HEK293 (cell line): ENCODE measurements around the gene KCNAB1.

Source experiments
- FEZF1 ChIP-seq: fragments of 450-650 bp; formaldehyde crosslinking; IDR thresholded peaks from 2 replicates; pipeline ENCODE4 v1.5.1; 2016; ENCODE audit warnings: missing biosample characterization, missing genetic modification characterization
- GLIS2 ChIP-seq: fragments of 450-650 bp; formaldehyde crosslinking; IDR thresholded peaks from 2 replicates; pipeline ENCODE4 v1.5.1; 2016; ENCODE audit warnings: missing biosample characterization, missing genetic modification characterization
- HIC1 ChIP-seq: fragments of 450-650 bp; formaldehyde crosslinking; IDR thresholded peaks from 2 replicates; pipeline ENCODE4 v1.5.1; 2016; ENCODE audit warnings: missing biosample characterization, missing genetic modification characterization
- KLF16 ChIP-seq: fragments of 450-650 bp; formaldehyde crosslinking; IDR thresholded peaks from 2 replicates; pipeline ENCODE4 v1.5.1; 2017; ENCODE audit warnings: missing biosample characterization, missing genetic modification characterization
- KLF9 ChIP-seq: fragments of 450-650 bp; formaldehyde crosslinking; IDR thresholded peaks from 2 replicates; pipeline ENCODE4 v1.5.1; 2016; ENCODE audit warnings: missing biosample characterization, missing genetic modification characterization, low read depth
- OSR2 ChIP-seq: fragments of 450-650 bp; formaldehyde crosslinking; IDR thresholded peaks from 2 replicates; pipeline ENCODE4 v1.5.1; 2016; ENCODE audit warnings: missing biosample characterization, missing genetic modification characterization
- OVOL3 ChIP-seq: fragments of 450-650 bp; formaldehyde crosslinking; IDR thresholded peaks from 2 replicates; pipeline ENCODE4 v1.5.1; 2016; ENCODE audit warnings: missing biosample characterization, missing genetic modification characterization
- PATZ1 ChIP-seq: fragments of 450-650 bp; formaldehyde crosslinking; IDR thresholded peaks from 2 replicates; pipeline ENCODE4 v1.5.1; 2016; ENCODE audit warnings: missing biosample characterization, missing genetic modification characterization
- ZBTB1 ChIP-seq: fragments of 450-650 bp; formaldehyde crosslinking; IDR thresholded peaks from 2 replicates; pipeline ENCODE4 v1.5.1; 2016; ENCODE audit warnings: missing biosample characterization, missing genetic modification characterization
- ZBTB17 ChIP-seq: fragments of 450-650 bp; formaldehyde crosslinking; IDR thresholded peaks from 2 replicates; pipeline ENCODE4 v1.5.1; 2016; ENCODE audit warnings: missing biosample characterization, missing genetic modification characterization
- ZBTB49 ChIP-seq: fragments of 450-650 bp; formaldehyde crosslinking; IDR thresholded peaks from 2 replicates; pipeline ENCODE4 v1.5.1; 2016; ENCODE audit warnings: missing biosample characterization, missing genetic modification characterization, low read depth
- ZBTB6 ChIP-seq: fragments of 450-650 bp; formaldehyde crosslinking; IDR thresholded peaks from 2 replicates; pipeline ENCODE4 v1.5.1; 2017; ENCODE audit warnings: missing biosample characterization, missing genetic modification characterization
- ZNF114 ChIP-seq: fragments of 450-650 bp; formaldehyde crosslinking; IDR thresholded peaks from 2 replicates; pipeline ENCODE4 v1.5.0; 2017; ENCODE audit warnings: missing biosample characterization, missing genetic modification characterization
- ZNF146 ChIP-seq: fragments of 450-650 bp; formaldehyde crosslinking; IDR thresholded peaks from 2 replicates; pipeline ENCODE4 v1.5.1; 2016; ENCODE audit warnings: missing biosample characterization, missing genetic modification characterization
- ZNF2 ChIP-seq: fragments of 450-650 bp; formaldehyde crosslinking; IDR thresholded peaks from 2 replicates; pipeline ENCODE4 v1.5.1; 2016; ENCODE audit warnings: missing biosample characterization, missing genetic modification characterization
- ZNF280C ChIP-seq: fragments of 450-650 bp; formaldehyde crosslinking; IDR thresholded peaks from 2 replicates; pipeline ENCODE4 v1.5.1; 2016; ENCODE audit warnings: missing biosample characterization, missing genetic modification characterization
- ZNF324 ChIP-seq: fragments of 450-650 bp; formaldehyde crosslinking; IDR thresholded peaks from 2 replicates; pipeline ENCODE4 v1.5.1; 2016; ENCODE audit warnings: missing biosample characterization, missing genetic modification characterization
- ZNF398 ChIP-seq: fragments of 450-650 bp; formaldehyde crosslinking; IDR thresholded peaks from 2 replicates; pipeline ENCODE4 v1.5.1; 2017; ENCODE audit warnings: missing biosample characterization, missing genetic modification characterization
- ZNF426 ChIP-seq: fragments of 450-650 bp; formaldehyde crosslinking; IDR thresholded peaks from 2 replicates; pipeline ENCODE4 v1.5.1; 2017; ENCODE audit warnings: missing biosample characterization, missing genetic modification characterization, mild to moderate bottlenecking, inconsistent platforms, moderate library complexity
- ZNF521 ChIP-seq: fragments of 450-650 bp; formaldehyde crosslinking; IDR thresholded peaks from 2 replicates; pipeline ENCODE4 v1.5.1; 2017; ENCODE audit warnings: missing biosample characterization, mild to moderate bottlenecking, missing genetic modification characterization
- ZNF785 ChIP-seq: fragments of 450-650 bp; formaldehyde crosslinking; IDR thresholded peaks from 2 replicates; pipeline ENCODE4 v1.5.1; 2016; ENCODE audit warnings: missing biosample characterization, missing genetic modification characterization
- ZNF830 ChIP-seq: fragments of 450-650 bp; IDR thresholded peaks from 2 replicates; pipeline ENCODE4 v1.5.0; 2018; ENCODE audit warnings: missing biosample characterization, missing genetic modification characterization, low read depth, mild to moderate bottlenecking, moderate library complexity
- ZSCAN23 ChIP-seq: fragments of 450-650 bp; formaldehyde crosslinking; IDR thresholded peaks from 2 replicates; pipeline ENCODE4 v1.5.1; 2016; ENCODE audit warnings: missing biosample characterization, missing genetic modification characterization
- TF ChIP-seq, protein P1 (sequence below): fragments of 450-650 bp; formaldehyde crosslinking; IDR thresholded peaks from 2 replicates; pipeline ENCODE4 v1.5.1; 2017; ENCODE audit warnings: missing biosample characterization, missing genetic modification characterization
- TF ChIP-seq, protein P2 (sequence below): fragments of 450-650 bp; formaldehyde crosslinking; IDR thresholded peaks from 2 replicates; pipeline ENCODE4 v1.5.1; 2016; ENCODE audit warnings: missing biosample characterization, missing genetic modification characterization, low read depth

The KCNAB1 gene

DNA sequence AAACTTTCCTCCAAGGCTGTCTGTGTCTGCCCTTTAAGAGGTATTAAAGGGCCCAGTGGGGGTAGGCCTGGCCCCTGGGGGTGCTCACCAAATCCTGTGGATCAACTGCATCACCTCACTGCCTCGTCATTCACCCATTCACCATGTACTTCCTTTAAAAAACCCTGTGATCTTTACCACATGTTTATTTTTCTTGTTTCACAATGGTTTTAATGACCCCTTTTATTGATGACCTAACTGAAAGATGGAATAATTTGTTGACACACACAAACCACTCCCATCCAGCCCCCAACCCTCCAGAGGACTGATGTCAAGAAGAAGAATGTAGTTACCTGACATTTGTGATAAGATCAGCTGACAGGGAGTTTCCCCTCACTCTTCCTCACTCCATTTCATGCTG is 40.8 kb downstream of the KCNAB1 start (continued):
- TF ChIP-seq, protein P1, sequence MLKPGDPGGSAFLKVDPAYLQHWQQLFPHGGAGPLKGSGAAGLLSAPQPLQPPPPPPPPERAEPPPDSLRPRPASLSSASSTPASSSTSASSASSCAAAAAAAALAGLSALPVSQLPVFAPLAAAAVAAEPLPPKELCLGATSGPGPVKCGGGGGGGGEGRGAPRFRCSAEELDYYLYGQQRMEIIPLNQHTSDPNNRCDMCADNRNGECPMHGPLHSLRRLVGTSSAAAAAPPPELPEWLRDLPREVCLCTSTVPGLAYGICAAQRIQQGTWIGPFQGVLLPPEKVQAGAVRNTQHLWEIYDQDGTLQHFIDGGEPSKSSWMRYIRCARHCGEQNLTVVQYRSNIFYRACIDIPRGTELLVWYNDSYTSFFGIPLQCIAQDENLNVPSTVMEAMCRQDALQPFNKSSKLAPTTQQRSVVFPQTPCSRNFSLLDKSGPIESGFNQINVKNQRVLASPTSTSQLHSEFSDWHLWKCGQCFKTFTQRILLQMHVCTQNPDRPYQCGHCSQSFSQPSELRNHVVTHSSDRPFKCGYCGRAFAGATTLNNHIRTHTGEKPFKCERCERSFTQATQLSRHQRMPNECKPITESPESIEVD (tag by site-specific recombination) = peak; percentile 87
- TF ChIP-seq FEZF1 (tag by site-specific recombination) (peak; percentile 95), ZNF324 (tag by site-specific recombination) (peak; percentile 93), KLF16 (peak; percentile 71), OSR2 (tag by site-specific recombination) (peak; percentile 98), ZBTB49 (tag by site-specific recombination) (peak; percentile 54; the same call in 1 of the 2 replicates), ZNF521 (tag by site-specific recombination) (no peak), ZNF426 (tag by site-specific recombination) (no peak), ZNF785 (no peak), ZSCAN23 (tag by site-specific recombination) (peak; percentile 95), HIC1 (tag by site-specific recombination) (peak; percentile 74), ZNF146 (tag by site-specific recombination) (no peak; the same call in 1 of the 2 replicates), ZBTB1 (tag by site-specific recombination) (peak; percentile 69; the same call in 1 of the 2 replicates), ZNF830 (no peak), ZNF2 (tag by site-specific recombination) (peak; percentile 72; the same call in 1 of the 2 replicates), OVOL3 (tag by site-specific recombination) (peak; percentile 90), ZNF280C (tag by site-specific recombination) (no peak), KLF9 (no peak), GLIS2 (tag by site-specific recombination) (peak; percentile 53; the same call in 1 of the 2 replicates), PATZ1 (tag by site-specific recombination) (peak; percentile 83), ZNF398 (tag by site-specific recombination) (peak; percentile 85), ZNF114 (tag by site-specific recombination) (no peak), ZBTB17 (no peak; the same call in 1 of the 2 replicates), ZBTB6 (tag by site-specific recombination) (no peak)
- TF ChIP-seq, protein P2, sequence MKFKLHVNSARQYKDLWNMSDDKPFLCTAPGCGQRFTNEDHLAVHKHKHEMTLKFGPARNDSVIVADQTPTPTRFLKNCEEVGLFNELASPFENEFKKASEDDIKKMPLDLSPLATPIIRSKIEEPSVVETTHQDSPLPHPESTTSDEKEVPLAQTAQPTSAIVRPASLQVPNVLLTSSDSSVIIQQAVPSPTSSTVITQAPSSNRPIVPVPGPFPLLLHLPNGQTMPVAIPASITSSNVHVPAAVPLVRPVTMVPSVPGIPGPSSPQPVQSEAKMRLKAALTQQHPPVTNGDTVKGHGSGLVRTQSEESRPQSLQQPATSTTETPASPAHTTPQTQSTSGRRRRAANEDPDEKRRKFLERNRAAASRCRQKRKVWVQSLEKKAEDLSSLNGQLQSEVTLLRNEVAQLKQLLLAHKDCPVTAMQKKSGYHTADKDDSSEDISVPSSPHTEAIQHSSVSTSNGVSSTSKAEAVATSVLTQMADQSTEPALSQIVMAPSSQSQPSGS (tag by site-specific recombination) = peak; percentile 92
